Measurements from ENCODE around the gene PEG3.

GRCh38 chr19:56842412-56842811 lies 1.9 kb upstream of the PEG3 start:
- TF ChIP-seq CTCF (IDR thresholded peaks at IDR 0.05), result no peak
- TF ChIP-seq POLR2AphosphoS5 (IDR thresholded peaks at IDR 0.05), result no peak
- no peak for TF ChIP-seq POLR2A (IDR thresholded peaks at IDR 0.05)
